Activated CD8-positive, alpha-beta memory T cell treated with anti-CD3 and anti-CD28 coated beads, Interleukin-2, amount 10 ng/mL, durations not matched to agents 7 days and 5 days (primary cell): ENCODE data around the gene LSMEM2. TPM values are rescaled to one million over a fixed set of nuclear protein-coding genes. Genes with fewer than 3 reads are reported as not detected.
A peak's percentile ranks its signal among the peaks of the same experiment; 100 is the strongest.

ENCODE experiments used
- ATAC-seq: fragments of 150-1000 bp; cut with Tn5 transposase; one replicate; pipeline ENCODE4 v1.10.0; 2021; ENCODE audit warnings: moderate library complexity
- CTCF ChIA-PET: fragments of 350-600 bp; sonication (Branson Sonifier 250); formaldehyde crosslinking; loops from one replicate; lab custom pipeline; 2021; ENCODE audit warnings: antibody characterized with exemption; lab: Charles Lee
- DNase-seq: peaks from one replicate; pipeline ENCODE4 v3.0.0-alpha.2; 2020
- H3K27ac Mint-ChIP-seq: one replicate; pipeline ENCODE4 v1.8.0; 2021; ENCODE audit warnings: mild to moderate bottlenecking, mixed read lengths
- H3K27me3 Mint-ChIP-seq: one replicate; pipeline ENCODE4 v1.8.0; 2021; ENCODE audit warnings: mixed read lengths
- H3K36me3 Mint-ChIP-seq: one replicate; pipeline ENCODE4 v1.8.0; 2021; ENCODE audit warnings: mild to moderate bottlenecking, mixed read lengths
- H3K4me1 Mint-ChIP-seq: one replicate; pipeline ENCODE4 v1.8.0; 2021; ENCODE audit warnings: mixed read lengths
- H3K4me3 Mint-ChIP-seq: one replicate; pipeline ENCODE4 v1.8.0; 2021; ENCODE audit warnings: mild to moderate bottlenecking, moderate library complexity, mixed read lengths
- H3K9me3 Mint-ChIP-seq: one replicate; pipeline ENCODE4 v1.8.0; 2022; ENCODE audit warnings: low read depth, mixed read lengths
- total RNA-seq, 2 experiments: library from RNA; stranded (reverse); gene quantifications; one replicate each; pipeline ENCODE4 v1.2.3, GENCODE V29; 2021

The LSMEM2 gene
- not detected for total RNA-seq

- CTCF ChIA-PET = interaction anchor here (1.0 to 4.2 kb wide), 7 partner anchors 13 to 84 kb away, joined by 3 to 12 read pairs (median 5); partner anchors contain the start of gene TUSC2
- DNase-seq = no peak
- Mint-ChIP-seq H3K4me3 (no peak within 1 kb of the TSS), H3K27ac (no peak within 1 kb of the TSS), H3K36me3 (no peaks in the 10 kb centered on the region), H3K9me3 (no peaks in the 10 kb centered on the region), H3K4me1 (peaks cover 20% of the 10 kb centered on the region), H3K27me3 (peaks cover 40% of the 10 kb centered on the region)
- ATAC-seq = no peak
These were observed at the start of gene LSMEM2 for GRCh38 chr3:50278880-50279224. Gene LSMEM2, plus strand, starts transcription at chr3:50279087. Its CDS starts 27 bp downstream, at chr3:50279114.

GRCh38 chr3:50229490-50229889 is 49.4 kb upstream of the LSMEM2 start:
- DNase-seq = no peak
- Mint-ChIP-seq H3K27ac (no peak overlapping the region), H3K9me3 (no peaks in the 10 kb centered on the region), H3K4me3 (no peak overlapping the region), H3K36me3 (no peaks in the 10 kb centered on the region), H3K27me3 (peaks cover 8% of the 10 kb centered on the region), H3K4me1 (peaks cover 31% of the 10 kb centered on the region)
- CTCF ChIA-PET = interaction anchor here (0.8 to 17.1 kb wide), 7 partner anchors 8 to 69 kb away, joined by 3 to 398 read pairs (median 78); partner anchors contain the start of genes GNAT1 and SEMA3B
- ATAC-seq = no peak

GRCh38 chr3:50230104-50230793 is 48.6 kb upstream of the LSMEM2 start:
- H3K9me3 Mint-ChIP-seq = no peaks in the 10 kb centered on the region

GRCh38 chr3:50230794-50231125 is 48.1 kb upstream of the LSMEM2 start:
- Mint-ChIP-seq H3K4me1 (peaks cover 34% of the 10 kb centered on the region), H3K36me3 (no peaks in the 10 kb centered on the region), H3K9me3 (no peaks in the 10 kb centered on the region), H3K4me3 (no peak overlapping the region), H3K27ac (no peak overlapping the region), H3K27me3 (no peaks in the 10 kb centered on the region)
- ATAC-seq = no peak
- CTCF ChIA-PET = interaction anchor here (0.5 to 17.1 kb wide), 5 partner anchors 12 to 1075 kb away, joined by 3 to 398 read pairs (median 84); partner anchors contain the start of genes GNAT1 and SEMA3B
- no peak for DNase-seq

More at GRCh38 chr3:50230104-50230793, 48.6 kb upstream of the LSMEM2 start:
- peaks cover 33% of the 10 kb centered on the region for H3K4me1 Mint-ChIP-seq
- H3K36me3 Mint-ChIP-seq = no peaks in the 10 kb centered on the region
- DNase-seq (no peak), ATAC-seq (no peak)
- H3K27me3 Mint-ChIP-seq = peaks cover 2% of the 10 kb centered on the region
- no peak overlapping the region for H3K27ac Mint-ChIP-seq
- no peak overlapping the region for H3K4me3 Mint-ChIP-seq
- CTCF ChIA-PET = interaction anchor here (1.3 to 17.1 kb wide), 5 partner anchors 12 to 42 kb away, joined by 5 to 398 read pairs (median 84); partner anchors contain the start of genes GNAT1 and SEMA3B

GRCh38 chr3:50231581-50231980 is 47.3 kb upstream of the LSMEM2 start:
- H3K36me3 Mint-ChIP-seq = peaks cover 1% of the 10 kb centered on the region
- no peak overlapping the region for H3K4me3 Mint-ChIP-seq
- CTCF ChIA-PET = interaction anchor here (0.5 to 17.1 kb wide), 4 partner anchors 20 to 894 kb away, joined by 3 to 398 read pairs (median 118); partner anchors contain the start of gene GNAT1
- H3K27ac Mint-ChIP-seq = no peak overlapping the region
- no peaks in the 10 kb centered on the region for H3K9me3 Mint-ChIP-seq
- no peaks in the 10 kb centered on the region for H3K27me3 Mint-ChIP-seq
- no peak for DNase-seq
- H3K4me1 Mint-ChIP-seq = peaks cover 28% of the 10 kb centered on the region
- ATAC-seq = no peak

- no peaks in the 10 kb centered on the region for H3K27me3 Mint-ChIP-seq
- ATAC-seq = no peak
- no peak for DNase-seq
- no peak overlapping the region for H3K4me3 Mint-ChIP-seq
- CTCF ChIA-PET = no interaction called here
- peaks cover 23% of the 10 kb centered on the region for H3K4me1 Mint-ChIP-seq
- H3K36me3 Mint-ChIP-seq = peaks cover 8% of the 10 kb centered on the region
- H3K27ac Mint-ChIP-seq = no peak overlapping the region
- no peaks in the 10 kb centered on the region for H3K9me3 Mint-ChIP-seq
These were observed 46.6 kb upstream of the LSMEM2 start for GRCh38 chr3:50232303-50232702.

GRCh38 chr3:50233176-50233575 is 45.7 kb upstream of the LSMEM2 start:
- ATAC-seq = no peak
- H3K4me3 Mint-ChIP-seq = no peak overlapping the region
- H3K27ac Mint-ChIP-seq = no peak overlapping the region
- H3K9me3 Mint-ChIP-seq = no peaks in the 10 kb centered on the region
- CTCF ChIA-PET = interaction anchor here (1.1 to 6.7 kb wide), 3 partner anchors 9 to 26 kb away, joined by 4 to 83 read pairs (median 28); no protein-coding TSS in a partner anchor
- DNase-seq = no peak
- H3K36me3 Mint-ChIP-seq = peaks cover 11% of the 10 kb centered on the region
- peaks cover 22% of the 10 kb centered on the region for H3K4me1 Mint-ChIP-seq
- no peaks in the 10 kb centered on the region for H3K27me3 Mint-ChIP-seq

GRCh38 chr3:50235716-50236483 is 43.0 kb upstream of the LSMEM2 start, which contains the start of gene GNAI2:
Gene GNAI2, plus strand, starts transcription at chr3:50236204. Its CDS starts 132 bp downstream, at chr3:50236336.
- CTCF ChIA-PET = interaction anchor here (0.6 to 6.7 kb wide), 19 partner anchors 8 to 445 kb away, joined by 3 to 83 read pairs (median 4); partner anchors contain the start of gene IFRD2
- Mint-ChIP-seq H3K4me1 (peaks cover 38% of the 10 kb centered on the region), H3K9me3 (no peaks in the 10 kb centered on the region), H3K27ac (peak within 1 kb of the TSS; percentile 94), H3K4me3 (peak within 1 kb of the TSS; percentile 97), H3K36me3 (peaks cover 21% of the 10 kb centered on the region), H3K27me3 (no peaks in the 10 kb centered on the region)
- peak; percentile 100 for DNase-seq
- peak; percentile 93 for ATAC-seq

- no peaks in the 10 kb centered on the region for H3K9me3 Mint-ChIP-seq
- H3K27ac Mint-ChIP-seq = peak overlapping the region; percentile 94
- CTCF ChIA-PET = interaction anchor here (1.2 to 6.7 kb wide), 4 partner anchors 10 to 56 kb away, joined by 4 to 83 read pairs (median 36); partner anchors contain the start of gene IFRD2
- H3K4me1 Mint-ChIP-seq = peaks cover 45% of the 10 kb centered on the region
- no peak for ATAC-seq
- DNase-seq = no peak
- peaks cover 25% of the 10 kb centered on the region for H3K36me3 Mint-ChIP-seq
- H3K27me3 Mint-ChIP-seq = no peaks in the 10 kb centered on the region
- H3K4me3 Mint-ChIP-seq = peak overlapping the region; percentile 97
These were observed 42.3 kb upstream of the LSMEM2 start for GRCh38 chr3:50236484-50237132.

GRCh38 chr3:50237133-50237651 is 41.7 kb upstream of the LSMEM2 start:
- Mint-ChIP-seq H3K36me3 (peaks cover 25% of the 10 kb centered on the region), H3K9me3 (no peaks in the 10 kb centered on the region), H3K27ac (peak overlapping the region; percentile 94), H3K4me1 (peaks cover 51% of the 10 kb centered on the region), H3K4me3 (peak overlapping the region; percentile 97), H3K27me3 (no peaks in the 10 kb centered on the region)
- CTCF ChIA-PET = interaction anchor here (1.0 to 6.7 kb wide), 6 partner anchors 8 to 55 kb away, joined by 3 to 83 read pairs (median 16); partner anchors contain the start of gene IFRD2
- peak; percentile 71 for DNase-seq
- ATAC-seq = no peak

GRCh38 chr3:50237754-50238548 is 40.9 kb upstream of the LSMEM2 start:
- no peaks in the 10 kb centered on the region for H3K9me3 Mint-ChIP-seq
- H3K4me1 Mint-ChIP-seq = peaks cover 59% of the 10 kb centered on the region
- H3K36me3 Mint-ChIP-seq = peaks cover 29% of the 10 kb centered on the region
- DNase-seq (peak; percentile 94), ATAC-seq (peak; percentile 50)
- H3K27ac Mint-ChIP-seq = peak overlapping the region; percentile 94
- peak overlapping the region; percentile 97 for H3K4me3 Mint-ChIP-seq
- CTCF ChIA-PET = interaction anchor here (1.0 to 6.7 kb wide), 5 partner anchors 9 to 23 kb away, joined by 3 to 83 read pairs (median 28); no protein-coding TSS in a partner anchor
- no peaks in the 10 kb centered on the region for H3K27me3 Mint-ChIP-seq

- no peak for ATAC-seq
- DNase-seq = no peak
- no peaks in the 10 kb centered on the region for H3K9me3 Mint-ChIP-seq
- CTCF ChIA-PET = interaction anchor here (4.1 to 6.7 kb wide), 2 partner anchors 9 to 12 kb away, joined by 43 to 83 read pairs; no protein-coding TSS in a partner anchor
- H3K4me3 Mint-ChIP-seq = peak overlapping the region; percentile 97
- no peaks in the 10 kb centered on the region for H3K27me3 Mint-ChIP-seq
- H3K27ac Mint-ChIP-seq = peak overlapping the region; percentile 94
- H3K4me1 Mint-ChIP-seq = peaks cover 63% of the 10 kb centered on the region
- peaks cover 31% of the 10 kb centered on the region for H3K36me3 Mint-ChIP-seq
These were observed 40.3 kb upstream of the LSMEM2 start for GRCh38 chr3:50238549-50239026.
